Measurements from ENCODE around the gene PPM1H.

Gene PPM1H

GRCh38 chr12:62726471-62726980, 208.4 kb downstream of the PPM1H start:
- DNase-seq: no peak

DNA sequence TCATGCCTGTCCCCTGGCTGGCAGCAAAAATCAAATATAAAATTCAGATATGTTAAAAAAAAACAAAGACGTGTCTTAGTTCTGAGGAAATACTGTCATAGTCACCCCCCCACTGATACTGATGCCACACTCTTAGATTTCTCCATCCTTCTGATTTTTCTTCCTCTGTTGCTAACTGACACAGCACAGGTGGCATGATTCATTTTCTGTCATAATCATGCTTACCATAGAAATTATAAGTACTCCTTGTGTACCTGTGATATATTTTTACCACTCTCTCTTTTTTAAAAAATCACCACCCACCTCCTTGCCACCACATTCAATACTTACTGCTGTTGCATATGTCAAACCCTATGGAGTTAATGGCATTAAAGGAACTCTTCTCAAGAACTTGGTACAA, 209.2 kb downstream of the PPM1H start:
- no peak for DNase-seq

DNA sequence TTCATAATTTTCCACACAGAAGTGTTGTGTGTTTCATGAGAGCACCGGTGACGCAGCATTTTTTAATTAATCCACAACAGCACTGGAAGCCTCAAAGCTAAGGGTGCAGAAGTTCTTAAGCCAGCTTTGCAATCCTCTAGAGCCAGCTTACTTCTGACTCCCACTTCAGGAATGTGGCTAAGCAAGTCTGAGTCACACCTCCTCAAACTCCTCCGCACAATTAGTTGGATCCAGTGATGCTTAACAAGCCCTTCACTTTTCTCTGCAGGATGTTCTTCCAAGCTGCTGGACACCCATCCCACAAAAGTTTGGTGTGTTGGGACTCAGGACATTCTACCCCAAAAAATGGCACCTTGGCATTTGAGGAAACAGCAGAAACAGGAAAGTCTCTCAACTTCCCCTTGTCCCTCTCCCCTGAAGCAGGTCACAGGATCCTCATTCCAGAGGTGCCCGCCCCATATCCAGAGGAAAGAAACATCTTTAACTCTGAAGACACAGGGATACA, 210.0 kb downstream of the PPM1H start:
- DNase-seq: peak; percentile 100

GRCh38 chr12:62724285-62724684, 210.7 kb downstream of the PPM1H start:
- no peak for DNase-seq

GRCh38 chr12:62722971-62723680, 211.8 kb downstream of the PPM1H start:
- no peak for DNase-seq

DNA sequence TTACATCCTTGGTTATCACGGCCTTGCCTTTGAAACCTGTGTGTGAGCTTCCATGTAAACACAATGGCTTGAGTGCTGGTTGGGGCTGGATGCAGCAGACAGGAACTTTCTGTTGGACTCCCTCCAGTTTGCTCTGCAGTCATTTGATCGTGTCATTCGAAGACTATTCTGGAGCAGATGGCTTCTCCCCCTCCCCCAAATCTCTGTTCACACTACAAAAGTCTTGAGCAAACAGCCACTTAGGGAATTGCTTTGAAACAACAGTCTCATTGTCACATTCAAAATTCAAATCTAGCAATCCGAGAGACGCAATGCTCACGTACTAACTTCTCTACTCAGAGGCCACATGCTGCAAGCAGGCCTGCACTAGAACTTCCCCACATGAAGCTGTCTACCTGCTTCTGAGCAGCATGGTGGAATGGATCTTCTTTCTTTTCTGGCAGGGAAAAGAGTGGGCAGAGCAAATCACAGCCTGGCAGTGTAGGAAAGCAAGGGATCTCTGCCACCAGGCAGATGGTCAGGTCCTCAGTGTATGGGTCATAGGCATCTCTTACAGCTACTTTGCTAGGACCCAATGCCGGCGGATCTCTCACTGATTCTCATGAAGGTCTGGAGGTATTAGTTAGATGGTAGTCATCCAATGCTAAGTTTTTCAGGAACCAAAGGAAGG, 214.2 kb downstream of the PPM1H start:
- no peak for DNase-seq

DNA sequence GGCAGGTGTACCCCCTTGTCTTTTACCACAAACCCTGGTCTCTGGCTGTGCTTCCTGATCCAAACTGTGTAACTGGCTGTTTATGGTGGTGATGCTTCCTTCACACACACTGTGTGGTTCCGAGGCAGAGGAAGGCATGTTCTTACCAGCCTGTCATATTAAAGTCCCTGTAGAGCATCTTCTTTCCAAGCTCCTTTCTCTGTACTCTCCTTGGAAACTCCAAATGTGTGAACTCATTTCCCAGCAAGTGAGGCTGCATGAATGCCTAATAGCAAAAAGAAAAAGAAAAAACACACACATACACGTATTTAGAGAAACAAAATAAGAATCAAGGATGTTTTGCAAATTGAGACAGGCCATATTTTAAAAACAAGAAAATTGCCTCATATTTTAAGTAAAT, 214.9 kb downstream of the PPM1H start:
- no peak for DNase-seq

DNA sequence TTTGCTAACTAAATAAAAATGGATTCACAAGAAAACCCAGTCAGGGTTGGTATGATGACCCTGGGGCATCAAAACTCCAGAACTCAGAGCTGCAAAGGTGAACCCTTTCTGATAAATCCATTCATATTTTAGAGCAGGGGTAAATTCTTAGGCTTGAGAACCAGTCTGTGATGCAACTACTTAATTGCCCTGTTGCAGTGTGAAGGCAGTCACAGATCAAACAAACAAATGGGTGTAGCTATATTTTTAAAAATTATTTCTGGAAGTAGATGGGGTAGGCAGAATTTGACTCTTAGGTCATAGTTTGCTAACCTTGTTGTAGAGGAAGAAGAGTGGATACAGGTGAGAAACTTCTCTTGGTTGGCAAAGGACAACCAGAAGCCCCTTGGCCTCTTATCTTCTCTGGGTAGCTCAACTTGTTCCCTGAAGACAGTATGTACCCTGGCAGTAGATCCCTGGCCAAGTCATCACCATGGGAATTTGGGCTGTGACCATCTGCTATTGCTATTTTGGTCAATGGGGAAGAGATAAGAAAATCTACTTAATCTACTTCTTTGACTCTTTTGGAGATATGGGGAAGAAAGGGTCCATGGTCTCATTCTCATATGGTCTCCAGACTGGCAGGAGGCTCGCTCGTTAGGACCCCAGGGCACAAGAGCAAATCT, 216.1 kb downstream of the PPM1H start:
- no peak for DNase-seq

- DNase-seq: no peak
Measured at GRCh38 chr12:62717643-62718042, 217.3 kb downstream of the PPM1H start.

- DNase-seq: no peak
Measured at GRCh38 chr12:62716866-62717525, 218.0 kb downstream of the PPM1H start.

DNA sequence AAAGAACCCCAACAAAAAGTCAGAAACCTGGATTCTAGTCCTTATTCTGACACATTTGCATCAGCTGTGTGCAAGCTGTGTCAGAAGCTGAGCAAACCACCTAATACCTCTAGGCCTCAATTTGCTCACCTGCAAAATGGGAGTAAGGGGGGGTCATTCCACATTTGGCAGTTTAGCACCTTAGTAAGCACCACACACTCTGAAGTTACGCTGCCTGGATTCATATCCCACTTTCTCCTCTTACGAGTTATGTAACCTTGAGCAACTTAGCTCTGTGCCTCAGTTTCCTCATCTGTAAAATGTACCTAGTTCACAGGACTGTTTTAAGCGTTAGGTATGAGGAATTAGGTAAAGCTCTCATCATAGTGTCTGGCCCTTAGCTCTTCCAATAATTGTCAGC, 218.9 kb downstream of the PPM1H start:
- DNase-seq: no peak

DNA sequence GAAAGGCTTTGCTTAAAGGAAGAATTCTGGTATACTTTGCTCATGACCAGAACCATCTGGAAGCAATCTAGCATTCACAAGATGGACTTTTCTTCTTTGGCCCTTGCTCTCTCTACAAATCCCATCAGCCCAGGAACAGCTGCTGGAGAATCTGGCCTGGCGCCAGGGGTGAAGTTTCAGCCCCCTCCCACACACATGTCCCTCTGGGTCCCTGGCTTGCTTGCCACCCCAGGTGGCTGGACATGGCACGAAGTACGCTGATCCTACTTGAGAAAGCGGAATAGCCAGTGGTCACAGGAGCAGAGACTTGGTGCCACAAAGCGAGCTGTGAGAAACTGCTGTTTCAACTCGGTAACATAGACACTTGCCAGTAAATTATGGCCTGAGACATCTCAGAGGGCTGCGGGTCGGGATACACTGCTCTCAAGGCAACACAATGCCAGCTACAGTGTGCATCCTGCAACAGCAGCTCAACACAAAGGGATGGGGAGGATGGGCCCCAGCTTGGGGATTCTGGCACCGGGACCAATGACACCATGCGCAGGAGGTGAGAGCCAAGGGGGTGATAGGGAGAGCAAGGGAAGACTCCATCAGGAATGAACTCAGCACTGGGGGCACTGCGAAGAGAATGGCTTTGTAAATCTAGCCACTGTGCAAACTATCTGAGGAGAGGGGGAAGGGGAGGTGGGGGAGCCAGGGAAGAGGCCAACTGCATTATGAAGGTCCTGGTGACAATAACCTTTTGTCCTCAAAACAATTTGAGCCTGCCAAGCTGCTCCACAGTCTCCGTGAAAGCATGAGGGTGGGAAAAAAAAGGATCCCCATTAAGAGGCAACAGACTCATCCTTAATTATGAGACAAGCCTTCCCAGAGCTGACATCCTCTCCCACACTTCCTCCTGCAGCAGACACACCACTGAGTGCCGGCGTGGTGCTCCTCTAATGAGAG, 219.9 kb downstream of the PPM1H start:
- DNase-seq: no peak

DNA sequence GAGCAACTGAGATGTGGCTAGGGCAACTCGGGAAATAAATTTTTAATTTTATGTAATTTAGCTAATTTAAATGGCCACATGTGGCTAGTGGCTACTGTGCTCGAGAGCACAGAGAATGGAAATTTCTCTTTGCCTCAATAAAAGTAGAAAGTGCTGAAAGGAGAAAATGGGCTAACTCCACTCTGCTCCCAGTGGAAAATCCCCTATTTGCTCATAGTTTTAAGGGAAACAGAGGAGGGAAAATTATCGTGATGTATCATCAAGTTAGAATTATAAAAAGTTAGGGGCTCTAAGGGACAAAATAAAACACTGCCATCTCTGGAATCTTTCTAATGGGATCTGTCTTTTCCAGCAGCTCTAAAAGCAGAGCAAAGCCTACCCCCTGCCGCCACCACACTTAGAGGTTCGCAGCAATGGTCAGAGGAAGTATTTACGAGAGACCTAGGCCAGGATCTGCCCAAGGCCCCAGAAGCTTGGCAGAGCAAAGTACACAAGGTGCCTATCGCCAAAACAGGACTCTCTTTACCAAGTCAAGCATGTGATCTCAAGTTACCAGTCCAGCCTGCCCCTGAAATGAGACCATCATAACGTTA, 220.7 kb downstream of the PPM1H start:
- DNase-seq: no peak

DNA sequence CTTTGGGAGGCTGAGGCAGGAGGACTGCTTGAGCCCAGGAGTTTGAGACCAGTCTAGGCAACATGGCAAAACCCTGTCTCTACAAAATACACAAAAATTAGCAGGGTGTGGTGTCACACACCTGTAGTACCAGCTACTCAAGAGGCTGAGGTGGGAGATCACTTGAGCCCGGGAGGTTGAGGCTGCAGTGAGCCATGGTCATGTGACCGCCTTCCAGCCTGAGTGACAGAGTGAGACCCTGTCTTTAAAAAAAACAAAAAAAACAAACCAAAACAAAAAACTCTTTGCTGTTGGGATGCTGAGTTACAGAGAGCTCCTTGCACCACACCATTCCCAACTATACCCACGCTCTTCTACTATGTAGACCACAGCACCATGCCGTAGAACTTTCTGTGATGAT, 221.2 kb downstream of the PPM1H start:
- DNase-seq: no peak

- no peak for DNase-seq
Measured at GRCh38 chr12:62712681-62713573, 222.0 kb downstream of the PPM1H start.

DNA sequence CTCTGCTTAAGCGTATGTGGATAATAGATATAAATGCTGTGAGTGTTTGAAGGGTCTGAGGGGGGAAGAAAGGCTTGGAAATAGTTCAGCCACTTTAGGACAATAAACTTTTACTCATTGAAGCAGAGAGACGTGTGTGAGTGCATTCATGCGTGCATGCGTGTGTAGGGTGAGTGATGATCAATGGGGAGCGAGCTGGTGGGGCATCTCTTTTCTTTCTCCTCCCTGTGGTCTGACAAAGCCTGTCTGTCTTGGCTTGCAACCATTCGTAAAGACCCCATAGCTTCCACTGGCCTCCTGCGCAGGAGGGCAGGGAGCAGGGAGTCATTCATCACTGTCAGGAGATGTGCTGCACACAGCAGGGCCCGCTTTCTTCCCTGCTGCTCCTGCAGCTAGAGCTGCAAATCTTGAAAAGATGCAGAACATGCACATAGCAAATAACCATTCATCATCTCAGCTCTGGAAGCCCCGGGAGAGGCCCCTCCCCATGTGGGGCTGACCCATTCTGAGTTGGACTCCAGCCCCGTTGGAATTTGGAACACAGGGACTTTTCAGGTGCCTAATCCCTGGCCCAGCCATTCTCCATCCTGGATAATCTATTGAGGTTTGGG, 223.2 kb downstream of the PPM1H start:
- DNase-seq: no peak

- DNase-seq: peak; percentile 20
Measured at GRCh38 chr12:62709311-62709710, 225.6 kb downstream of the PPM1H start.

DNA sequence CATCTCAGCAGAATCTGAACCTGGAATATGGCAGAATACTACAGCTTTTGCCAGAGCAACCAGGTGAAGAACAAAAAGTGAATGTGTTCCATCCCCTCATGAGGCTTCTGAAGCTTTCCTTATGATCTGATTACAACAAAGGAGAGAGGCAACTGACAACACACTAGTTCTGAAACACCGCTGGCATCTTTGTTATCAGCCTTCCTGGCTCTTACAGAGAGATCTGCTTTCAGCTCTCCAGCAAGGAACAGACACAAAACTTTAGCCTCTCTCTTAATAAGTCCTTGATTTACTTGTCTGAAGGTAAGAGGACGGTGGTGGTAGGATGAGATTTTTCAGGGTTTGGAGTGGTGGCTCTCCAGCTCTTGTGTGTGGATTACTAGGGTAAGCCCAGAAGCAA, 227.0 kb downstream of the PPM1H start:
- no peak for DNase-seq

- no peak for DNase-seq
Measured at GRCh38 chr12:62705846-62706245, 229.1 kb downstream of the PPM1H start.

- DNase-seq: peak; percentile 61
Measured at GRCh38 chr12:62703011-62703380, 232.0 kb downstream of the PPM1H start.
